Thyroid gland (tissue), 4 donors: ENCODE data around the gene ZDHHC11B. TPM values are rescaled to one million over a fixed set of nuclear protein-coding genes. Genes with fewer than 3 reads are reported as not detected.
A peak's percentile ranks its signal among the peaks of the same experiment; 100 is the strongest.
"Not testable (repeated sequence)": the region's sequence is repeated elsewhere in the genome, so short reads cannot be mapped to it uniquely, and the experiment has no call there.

Experiments
- DNase-seq, 2 donors: peaks; one replicate each; pipeline ENCODE4 v3.0.0-alpha.2; 2019
- H3K27ac ChIP-seq, 3 donors: fragments of 200-600 bp; sonication (generic); 1 replicate in 2 of 3; 2 replicates in 1 of 3; pipeline ENCODE4 v1.5.1; 2016 to 2019; ENCODE audit warnings: mild to moderate bottlenecking in 1 of 3, moderate library complexity in 1 of 3
- H3K27me3 ChIP-seq: fragments of 200-600 bp; sonication (generic); one replicate; pipeline ENCODE4 v1.5.1; 2019
- H3K36me3 ChIP-seq, 2 donors: fragments of 200-600 bp; sonication (generic); one replicate each; pipeline ENCODE4 v1.5.1; 2016 to 2019
- H3K4me1 ChIP-seq, 2 donors: fragments of 200-600 bp; sonication (generic); one replicate each; pipeline ENCODE4 v1.5.1; 2017 to 2019
- H3K4me3 ChIP-seq, 3 donors: fragments of 200-600 bp; sonication (generic); replicated peaks in 1 of 3; 1 replicate in 2 of 3; 2 replicates in 1 of 3; pipeline ENCODE4 v1.5.1; 2016; ENCODE audit warnings: mild to moderate bottlenecking in 1 of 3
- H3K9me3 ChIP-seq: fragments of 200-600 bp; sonication (generic); one replicate; pipeline ENCODE4 v1.5.1; 2017
- POLR2A ChIP-seq, 2 donors: fragments of 450-650 bp; IDR thresholded peaks; one replicate each; pipeline ENCODE4 v1.6.1; 2017; ENCODE audit warnings: antibody characterized with exemption in 2 of 2, mild to moderate bottlenecking in 2 of 2, moderate library complexity in 1 of 2
- WGBS, 2 donors: methylation state at CpG; one replicate each; pipeline ENCODE4 v1.1.5; 2017; 5-methylcytosine and 5-hydroxymethylcytosine counted together
- intact Hi-C: fragments of 100-400 bp; cut with DNase I; formaldehyde crosslinking; loops from one replicate; pipeline ENCODE4 v1.15.1; 2023
- total RNA-seq, 4 donors: library from RNA; depleted of rRNA; stranded (reverse); fragments of >200 nt; gene quantifications; one replicate each; pipeline ENCODE4 v1.2.3, GENCODE V29; 2016
- TF ChIP-seq, protein P1 (sequence below), 6 experiments: fragments of 200-600 bp in 3 of 6; fragments of 450-650 bp in 3 of 6; sonication (generic) in 3 of 6; IDR thresholded peaks; one replicate each; pipeline ENCODE4 v1.5.1; 2016 to 2019; ENCODE audit warnings: antibody characterized with exemption in 6 of 6, mild to moderate bottlenecking in 2 of 6, inconsistent platforms in 1 of 6, moderate library complexity in 1 of 6

ZDHHC11B gene, protein sequence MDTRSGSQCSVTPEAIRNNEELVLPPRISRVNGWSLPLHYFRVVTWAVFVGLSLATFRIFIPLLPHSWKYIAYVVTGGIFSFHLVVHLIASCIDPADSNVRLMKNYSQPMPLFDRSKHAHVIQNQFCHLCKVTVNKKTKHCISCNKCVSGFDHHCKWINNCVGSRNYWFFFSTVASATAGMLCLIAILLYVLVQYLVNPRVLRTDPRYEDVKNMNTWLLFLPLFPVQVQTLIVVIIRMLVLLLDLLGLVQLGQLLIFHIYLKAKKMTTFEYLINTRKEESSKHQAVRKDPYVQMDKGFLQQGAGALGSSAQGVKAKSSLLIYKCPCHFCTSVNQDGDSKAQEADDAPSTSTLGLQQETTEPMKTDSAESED
- 1 to 10 TPM; 1.6 to 6.8 (median 2.9) TPM for total RNA-seq

DNA sequence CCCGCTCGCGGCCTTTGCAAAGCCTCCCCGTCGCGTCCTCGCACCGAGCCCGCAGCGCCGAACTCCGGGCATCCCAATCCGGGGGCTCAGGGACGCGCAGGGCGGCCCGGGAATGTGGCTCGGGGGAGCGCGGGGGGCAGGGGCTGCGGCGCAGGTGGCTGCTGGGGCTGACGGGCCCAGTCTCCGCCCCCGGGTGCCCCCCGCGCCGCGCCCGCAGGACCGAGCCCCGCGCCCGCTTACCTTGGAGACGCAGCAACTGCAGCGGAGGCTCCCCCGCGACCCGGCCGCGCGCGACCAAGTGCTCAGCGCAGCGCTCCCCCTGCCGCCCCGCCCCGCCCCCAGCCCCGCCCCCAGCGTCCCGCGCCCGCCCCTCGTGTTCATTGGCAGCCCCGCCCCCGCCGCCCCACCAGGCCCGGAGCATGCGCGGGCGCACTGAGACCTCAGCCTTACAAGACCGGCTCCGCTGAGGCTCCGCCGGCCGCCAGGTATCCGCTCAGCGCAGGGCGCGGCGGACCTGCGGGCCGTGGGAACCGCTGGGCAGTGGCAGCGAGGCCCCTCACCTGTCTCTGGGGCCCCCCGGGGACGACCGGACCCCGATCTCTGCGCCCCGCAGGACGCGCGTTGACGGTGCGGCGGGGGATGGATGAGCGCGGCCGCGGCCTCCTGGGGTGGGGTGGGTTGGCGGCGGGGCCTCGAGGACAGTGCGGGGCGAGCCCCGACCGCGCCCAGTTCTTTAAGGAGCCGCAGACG, at the start of gene ZDHHC11B:
Gene ZDHHC11B (minus strand): TSS at position 302 of the 750 bp plus-strand sequence. CDS start 17,810 bp downstream, outside the sequence.
- peak; percentile 32 to 83 for TF ChIP-seq POLR2A (IDR thresholded peaks at IDR 0.05)
- H3K27ac ChIP-seq, H3K27me3 ChIP-seq, intact Hi-C loops, H3K36me3 ChIP-seq, H3K9me3 ChIP-seq: not testable (repeated sequence)
- Histone ChIP-seq H3K4me1 (peaks cover 7 to 14% of the 10 kb centered on the region in 2 donors), H3K4me3 (peak within 1 kb of the TSS; percentile 6 to 87 (median 64))
- DNase-seq: peak; percentile 91 to 97
- WGBS, 2 donors: 0 to 2% methylated on average over 5 to 23 of the region's 101 CpGs

DNA sequence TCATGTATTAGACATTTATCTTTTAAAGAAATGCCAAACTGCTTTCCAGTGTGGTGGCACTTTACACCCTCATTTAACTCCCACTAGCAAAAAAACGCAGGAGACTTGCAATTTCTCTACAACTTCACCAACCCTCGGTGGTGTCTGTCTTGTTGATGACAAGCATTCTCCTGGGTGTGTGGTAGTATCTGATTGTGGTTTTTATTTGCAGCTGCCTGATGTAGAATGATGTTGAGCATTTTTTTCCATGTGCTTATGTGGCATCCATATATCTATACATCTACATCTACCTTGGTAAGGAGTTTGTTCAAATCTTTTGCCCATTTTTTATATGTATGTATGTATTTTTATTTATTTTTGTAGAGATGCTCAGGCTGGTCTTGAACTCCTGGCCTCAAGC, 49.5 kb upstream of the ZDHHC11B start:
- H3K27me3 ChIP-seq, H3K27ac ChIP-seq, H3K36me3 ChIP-seq, H3K4me3 ChIP-seq, intact Hi-C loops, H3K4me1 ChIP-seq, DNase-seq, H3K9me3 ChIP-seq: not testable (repeated sequence)
- 79 to 82% methylated on average over 2 of the region's 2 CpGs for WGBS, 2 donors

DNA sequence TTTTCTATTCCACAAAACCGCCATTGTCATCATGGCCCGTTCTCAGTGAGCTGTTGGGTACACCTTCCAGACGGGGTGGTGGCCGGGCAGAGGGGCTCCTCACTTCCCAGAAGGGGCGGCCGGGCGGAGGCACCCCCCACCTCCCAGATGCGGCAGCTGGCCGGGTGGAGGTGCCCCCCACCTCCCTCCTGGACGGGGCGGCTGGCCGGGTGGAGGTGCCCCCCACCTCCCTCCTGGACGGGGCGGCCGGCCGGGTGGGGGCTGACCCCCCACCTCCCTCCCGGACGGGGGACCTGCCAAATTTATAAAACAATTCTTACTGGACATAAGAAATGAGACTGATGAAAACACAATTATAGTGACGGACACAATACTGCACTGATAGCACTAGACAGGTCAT, 43.7 kb upstream of the ZDHHC11B start:
- H3K9me3 ChIP-seq, H3K4me1 ChIP-seq, H3K4me3 ChIP-seq, DNase-seq, H3K27ac ChIP-seq, intact Hi-C loops, H3K36me3 ChIP-seq, H3K27me3 ChIP-seq: not testable (repeated sequence)
- WGBS, 2 donors: 89 to 97% methylated on average over 10 to 18 of the region's 19 CpGs

DNA sequence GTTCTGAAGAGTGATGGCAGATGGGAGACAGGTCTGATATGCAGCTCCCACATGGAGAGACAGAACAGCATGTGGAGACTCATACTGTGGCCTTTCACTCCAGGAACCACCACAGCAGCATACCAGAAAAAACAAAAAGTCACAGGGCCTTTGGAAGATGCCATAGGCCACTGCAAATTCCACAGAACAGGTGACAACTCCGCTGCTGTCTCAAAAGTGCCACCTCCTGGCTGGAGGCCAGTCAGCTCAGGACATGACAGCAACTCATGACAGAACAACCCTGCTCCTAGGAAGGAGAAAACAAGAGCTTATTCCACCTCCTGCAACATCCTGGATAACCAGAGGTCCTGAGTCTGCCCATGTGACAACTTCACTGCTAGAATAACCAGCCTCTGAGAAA, 41.0 kb upstream of the ZDHHC11B start:
- H3K4me1 ChIP-seq, H3K4me3 ChIP-seq, intact Hi-C loops, H3K36me3 ChIP-seq, H3K27me3 ChIP-seq, H3K9me3 ChIP-seq, H3K27ac ChIP-seq: not testable (repeated sequence)
- peak; percentile 34 to 62 for DNase-seq
- 0 to 57% methylated on average over 1 of the region's 1 CpG for WGBS, 2 donors

DNA sequence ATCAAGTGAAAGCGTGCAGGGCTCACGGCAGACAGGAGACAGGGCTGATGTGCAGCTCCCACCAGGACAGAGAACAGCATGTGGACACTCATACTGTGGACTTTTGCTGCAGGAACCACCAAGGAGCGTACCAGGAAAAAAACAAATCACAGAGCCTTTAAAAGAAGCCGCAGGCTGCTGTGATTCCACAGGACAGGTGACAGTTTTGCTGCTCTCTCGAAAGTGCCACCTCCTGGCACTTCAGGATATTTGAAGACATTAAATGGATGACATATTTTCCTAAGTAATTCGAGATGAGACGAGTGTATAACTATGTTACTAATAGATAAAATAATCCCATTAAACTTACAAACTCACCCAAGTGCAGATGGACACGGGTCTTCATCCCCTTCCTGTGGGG, 37.0 kb upstream of the ZDHHC11B start:
- 82 to 83% methylated on average over 8 of the region's 8 CpGs for WGBS, 2 donors
- DNase-seq: no peak
- Histone ChIP-seq H3K27me3 (no peaks in the 10 kb centered on the region), H3K27ac (no peak overlapping the region), H3K4me1 (no peaks in the 10 kb centered on the region), H3K4me3 (no peak overlapping the region), H3K36me3 (no peaks in the 10 kb centered on the region), H3K9me3 (no peaks in the 10 kb centered on the region)
- TF ChIP-seq POLR2A (IDR thresholded peaks at IDR 0.05): no peak
- TF ChIP-seq, protein P1, sequence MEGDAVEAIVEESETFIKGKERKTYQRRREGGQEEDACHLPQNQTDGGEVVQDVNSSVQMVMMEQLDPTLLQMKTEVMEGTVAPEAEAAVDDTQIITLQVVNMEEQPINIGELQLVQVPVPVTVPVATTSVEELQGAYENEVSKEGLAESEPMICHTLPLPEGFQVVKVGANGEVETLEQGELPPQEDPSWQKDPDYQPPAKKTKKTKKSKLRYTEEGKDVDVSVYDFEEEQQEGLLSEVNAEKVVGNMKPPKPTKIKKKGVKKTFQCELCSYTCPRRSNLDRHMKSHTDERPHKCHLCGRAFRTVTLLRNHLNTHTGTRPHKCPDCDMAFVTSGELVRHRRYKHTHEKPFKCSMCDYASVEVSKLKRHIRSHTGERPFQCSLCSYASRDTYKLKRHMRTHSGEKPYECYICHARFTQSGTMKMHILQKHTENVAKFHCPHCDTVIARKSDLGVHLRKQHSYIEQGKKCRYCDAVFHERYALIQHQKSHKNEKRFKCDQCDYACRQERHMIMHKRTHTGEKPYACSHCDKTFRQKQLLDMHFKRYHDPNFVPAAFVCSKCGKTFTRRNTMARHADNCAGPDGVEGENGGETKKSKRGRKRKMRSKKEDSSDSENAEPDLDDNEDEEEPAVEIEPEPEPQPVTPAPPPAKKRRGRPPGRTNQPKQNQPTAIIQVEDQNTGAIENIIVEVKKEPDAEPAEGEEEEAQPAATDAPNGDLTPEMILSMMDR (IDR thresholded peaks at IDR 0.05): no peak
- intact Hi-C loops: no loop called here

DNA sequence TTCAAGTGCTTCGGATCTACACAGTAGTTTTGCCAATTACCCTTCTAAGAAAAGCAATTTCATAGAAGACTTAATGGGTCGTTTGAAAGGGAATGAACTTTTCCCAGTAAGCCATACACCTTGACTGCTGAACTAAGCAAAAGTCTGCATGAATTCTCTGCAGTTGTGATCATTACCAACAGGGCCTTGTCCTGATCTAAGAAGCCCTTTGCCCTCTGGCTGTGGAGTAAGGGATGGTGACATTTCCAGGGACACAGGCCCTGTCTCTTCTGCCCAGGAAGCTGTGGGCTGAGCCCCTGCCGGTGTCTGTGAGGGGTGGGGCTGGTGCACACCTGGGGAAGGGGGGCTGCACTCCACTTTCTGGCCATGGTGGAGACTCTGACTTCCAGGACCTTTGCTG, 35.7 kb upstream of the ZDHHC11B start:
- H3K27ac ChIP-seq: no peak overlapping the region
- DNase-seq: no peak
- no peaks in the 10 kb centered on the region for H3K36me3 ChIP-seq
- intact Hi-C loops: no loop called here
- TF ChIP-seq, protein P1 (IDR thresholded peaks at IDR 0.05): no peak
- no peak overlapping the region for H3K4me3 ChIP-seq
- 73 to 82% methylated on average over 3 of the region's 3 CpGs for WGBS, 2 donors
- no peaks in the 10 kb centered on the region for H3K9me3 ChIP-seq
- H3K27me3 ChIP-seq: no peaks in the 10 kb centered on the region
- H3K4me1 ChIP-seq: no peaks in the 10 kb centered on the region

DNA sequence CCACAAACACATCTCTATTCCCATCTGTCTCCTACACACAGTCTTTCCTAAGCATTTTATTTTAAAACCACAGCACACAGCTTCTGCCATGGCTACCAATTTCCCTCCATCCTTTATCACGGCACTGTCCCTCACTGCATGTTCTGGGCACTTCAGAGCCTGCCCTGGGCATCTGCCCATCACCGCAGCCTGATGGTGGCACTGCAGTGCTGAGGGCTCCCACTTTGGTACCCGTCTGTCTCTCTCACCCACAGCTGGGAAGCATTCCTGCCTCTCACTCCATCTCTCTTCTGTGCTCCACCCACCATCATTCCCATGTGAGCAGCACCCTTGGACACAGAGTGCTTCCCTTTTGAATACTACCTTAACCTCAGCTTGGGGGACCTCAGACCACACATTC, 34.5 kb upstream of the ZDHHC11B start:
- 84 to 86% methylated on average over 3 of the region's 3 CpGs for WGBS, 2 donors

More for the DNA sequence above, 34.5 kb upstream of the ZDHHC11B start:
- no peaks in the 10 kb centered on the region for H3K9me3 ChIP-seq
- no peak for DNase-seq
- H3K27me3 ChIP-seq: no peaks in the 10 kb centered on the region
- no peaks in the 10 kb centered on the region for H3K36me3 ChIP-seq
- no peaks in the 10 kb centered on the region for H3K4me1 ChIP-seq
- intact Hi-C loops: no loop called here
- TF ChIP-seq, protein P1 (IDR thresholded peaks at IDR 0.05): no peak
- no peak for TF ChIP-seq POLR2A (IDR thresholded peaks at IDR 0.05)
- no peak overlapping the region for H3K4me3 ChIP-seq
- H3K27ac ChIP-seq: no peak overlapping the region
